Measurements from ENCODE around the gene CLEC16A.

GRCh38 chr16:11131706-11132105 lies 187.3 kb downstream of the CLEC16A start:
- TF ChIP-seq CTCF (IDR thresholded peaks at IDR 0.05): no peak
- TF ChIP-seq EZH2 (IDR thresholded peaks at IDR 0.05; ENCODE audit: borderline replicate concordance, insufficient read depth, low read depth, low read length, poor library complexity, severe bottlenecking): no peak
